Breast epithelium (tissue), 3 donors: Measurements from ENCODE around the gene AMZ2.
"Not testable (repeated sequence)": the region's sequence is repeated elsewhere in the genome, so short reads cannot be mapped to it uniquely, and the experiment has no call there.

Experiments used
- POLR2A ChIP-seq: fragments of 450-650 bp; IDR thresholded peaks from one replicate; pipeline ENCODE4 v1.6.1; 2016; ENCODE audit warnings: antibody characterized with exemption, mild to moderate bottlenecking, moderate library complexity
- TF ChIP-seq, protein P1 (sequence below), 3 donors: fragments of 450-650 bp; IDR thresholded peaks; one replicate each; pipeline ENCODE4 v1.5.1; 2016 to 2017; ENCODE audit warnings: antibody characterized with exemption in 3 of 3, mild to moderate bottlenecking in 3 of 3, moderate library complexity in 3 of 3

DNA sequence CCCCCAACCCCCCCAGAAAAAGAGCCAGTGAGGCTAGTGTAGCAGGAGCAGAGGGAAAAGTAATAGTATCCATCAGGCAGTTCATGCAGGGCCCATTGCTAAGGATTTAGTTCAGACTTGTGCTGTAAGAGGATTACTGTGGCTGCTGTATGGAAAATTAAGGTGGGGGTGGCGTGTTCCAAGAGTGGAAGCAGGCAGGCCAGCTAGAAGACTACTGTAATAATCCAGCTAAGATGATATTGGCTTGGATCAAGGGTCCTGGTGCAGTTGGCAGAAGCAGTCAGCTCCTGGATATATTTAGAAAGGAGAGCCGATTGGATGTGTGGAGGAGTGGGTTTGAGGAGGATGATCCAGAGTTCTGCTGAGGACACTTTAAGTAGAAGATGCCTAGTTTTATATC, 14.6 kb downstream of the AMZ2 start:
- TF ChIP-seq, protein P1, sequence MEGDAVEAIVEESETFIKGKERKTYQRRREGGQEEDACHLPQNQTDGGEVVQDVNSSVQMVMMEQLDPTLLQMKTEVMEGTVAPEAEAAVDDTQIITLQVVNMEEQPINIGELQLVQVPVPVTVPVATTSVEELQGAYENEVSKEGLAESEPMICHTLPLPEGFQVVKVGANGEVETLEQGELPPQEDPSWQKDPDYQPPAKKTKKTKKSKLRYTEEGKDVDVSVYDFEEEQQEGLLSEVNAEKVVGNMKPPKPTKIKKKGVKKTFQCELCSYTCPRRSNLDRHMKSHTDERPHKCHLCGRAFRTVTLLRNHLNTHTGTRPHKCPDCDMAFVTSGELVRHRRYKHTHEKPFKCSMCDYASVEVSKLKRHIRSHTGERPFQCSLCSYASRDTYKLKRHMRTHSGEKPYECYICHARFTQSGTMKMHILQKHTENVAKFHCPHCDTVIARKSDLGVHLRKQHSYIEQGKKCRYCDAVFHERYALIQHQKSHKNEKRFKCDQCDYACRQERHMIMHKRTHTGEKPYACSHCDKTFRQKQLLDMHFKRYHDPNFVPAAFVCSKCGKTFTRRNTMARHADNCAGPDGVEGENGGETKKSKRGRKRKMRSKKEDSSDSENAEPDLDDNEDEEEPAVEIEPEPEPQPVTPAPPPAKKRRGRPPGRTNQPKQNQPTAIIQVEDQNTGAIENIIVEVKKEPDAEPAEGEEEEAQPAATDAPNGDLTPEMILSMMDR (IDR thresholded peaks at IDR 0.05), result not testable (repeated sequence)
- not testable (repeated sequence) for TF ChIP-seq POLR2A
